ENCODE results near the gene RNH1. TPM values are rescaled to one million over a fixed set of nuclear protein-coding genes. Genes with fewer than 3 reads are reported as not detected.

RNH1 gene
- 31.3 TPM for polyA plus RNA-seq (2013, experiment 1 of 2)
- polyA plus RNA-seq (2013, experiment 2 of 2), result 31.7 TPM

GRCh38 chr11:506995-507726 is at the start of gene RNH1:
Gene RNH1 (minus strand): TSS chr11:507242. CDS start chr11:502162, 5,080 bp downstream.
- H3K56ac ChIP-seq (ENCODE audit: low read length), result peak within 1 kb of the TSS; percentile 100
- H3K4ac ChIP-seq (ENCODE audit: low read depth, low read length), result peak within 1 kb of the TSS; percentile 77
- no peaks in the 10 kb centered on the region for H3K27me3 ChIP-seq (ENCODE audit: insufficient read depth, low read length, poor library complexity)
- peak within 1 kb of the TSS; percentile 92 for H2BK5ac ChIP-seq (ENCODE audit: low read length)
- H2AK5ac ChIP-seq (ENCODE audit: low read length), result no peak within 1 kb of the TSS
- H3K36me3 ChIP-seq (ENCODE audit: control insufficient read depth, insufficient read depth, low read length), result no peaks in the 10 kb centered on the region
- H3K79me2 ChIP-seq (ENCODE audit: control insufficient read depth, insufficient read depth, low read length), result peaks cover 13% of the 10 kb centered on the region
- H3K27ac ChIP-seq (ENCODE audit: low read depth, low read length), result peak within 1 kb of the TSS; percentile 97
- H4K8ac ChIP-seq (ENCODE audit: low read depth, low read length), result peak within 1 kb of the TSS; percentile 98
- no peak within 1 kb of the TSS for H2BK15ac ChIP-seq (replicated peaks; ENCODE audit: low read depth)
- no peak within 1 kb of the TSS for H2BK120ac ChIP-seq (ENCODE audit: low read depth, low read length)
- H3K9ac ChIP-seq (ENCODE audit: low read length), result peak within 1 kb of the TSS; percentile 99
- no peak within 1 kb of the TSS for H4K5ac ChIP-seq (ENCODE audit: low read length)
- WGBS (ENCODE audit: extremely low coverage, insufficient coverage, low lambda C conversion rate), result no CpG with 5 or more reads among the region's 93 CpGs
- H3K4me1 ChIP-seq (ENCODE audit: control insufficient read depth, low read depth, low read length), result no peaks in the 10 kb centered on the region
- peak within 1 kb of the TSS; percentile 93 for H3K4me2 ChIP-seq (ENCODE audit: low read length)
- H3K23ac ChIP-seq (ENCODE audit: low read length), result peak within 1 kb of the TSS; percentile 97
- peak within 1 kb of the TSS; percentile 93 for H3K4me3 ChIP-seq (ENCODE audit: low read length)
- H3K18ac ChIP-seq (ENCODE audit: low read length), result peak within 1 kb of the TSS; percentile 93
- DNase-seq, result peak; percentile 94
- peaks cover 6% of the 10 kb centered on the region for H3K79me1 ChIP-seq (ENCODE audit: low read length)

GRCh38 chr11:555780-556661 is 49.0 kb upstream of the RNH1 start:
- Histone ChIP-seq H3K4ac (ENCODE audit: low read depth, low read length) (no peak overlapping the region), H3K27me3 (ENCODE audit: insufficient read depth, low read length, poor library complexity) (peaks cover 10% of the 10 kb centered on the region), H2AK5ac (ENCODE audit: low read length) (no peak overlapping the region), H3K27ac (ENCODE audit: low read depth, low read length) (no peak overlapping the region), H2BK5ac (ENCODE audit: low read length) (no peak overlapping the region), H3K18ac (ENCODE audit: low read length) (peak overlapping the region; percentile 6), H2BK120ac (ENCODE audit: low read depth, low read length) (no peak overlapping the region), H3K23ac (ENCODE audit: low read length) (no peak overlapping the region), H4K8ac (ENCODE audit: low read depth, low read length) (no peak overlapping the region), H2BK15ac (replicated peaks; ENCODE audit: low read depth) (no peak overlapping the region), H3K56ac (ENCODE audit: low read length) (peak overlapping the region; percentile 79), H3K79me2 (ENCODE audit: control insufficient read depth, insufficient read depth, low read length) (no peaks in the 10 kb centered on the region), H3K4me2 (ENCODE audit: low read length) (peak overlapping the region; percentile 29), H3K79me1 (ENCODE audit: low read length) (no peaks in the 10 kb centered on the region), H3K36me3 (ENCODE audit: control insufficient read depth, insufficient read depth, low read length) (no peaks in the 10 kb centered on the region), H4K5ac (ENCODE audit: low read length) (no peak overlapping the region), H3K4me1 (ENCODE audit: control insufficient read depth, low read depth, low read length) (no peaks in the 10 kb centered on the region), H3K4me3 (ENCODE audit: low read length) (no peak overlapping the region), H3K9ac (ENCODE audit: low read length) (peak overlapping the region; percentile 0)
- WGBS (ENCODE audit: extremely low coverage, insufficient coverage, low lambda C conversion rate), result no CpG with 5 or more reads among the region's 104 CpGs
- DNase-seq, result peak; percentile 49

- Histone ChIP-seq H3K27me3 (ENCODE audit: insufficient read depth, low read length, poor library complexity) (peaks cover 10% of the 10 kb centered on the region), H3K4me2 (ENCODE audit: low read length) (peak overlapping the region; percentile 70)
These were observed 48.3 kb upstream of the RNH1 start for GRCh38 chr11:555227-555779.

GRCh38 chr11:554428-555226 is 47.6 kb upstream of the RNH1 start:
- Histone ChIP-seq H3K27me3 (ENCODE audit: insufficient read depth, low read length, poor library complexity) (peaks cover 10% of the 10 kb centered on the region), H2BK5ac (ENCODE audit: low read length) (no peak overlapping the region), H3K79me1 (ENCODE audit: low read length) (no peaks in the 10 kb centered on the region), H4K8ac (ENCODE audit: low read depth, low read length) (no peak overlapping the region), H2AK5ac (ENCODE audit: low read length) (no peak overlapping the region), H4K5ac (ENCODE audit: low read length) (no peak overlapping the region), H2BK15ac (replicated peaks; ENCODE audit: low read depth) (no peak overlapping the region), H3K4me2 (ENCODE audit: low read length) (peak overlapping the region; percentile 20), H3K4ac (ENCODE audit: low read depth, low read length) (no peak overlapping the region), H3K79me2 (ENCODE audit: control insufficient read depth, insufficient read depth, low read length) (no peaks in the 10 kb centered on the region), H3K36me3 (ENCODE audit: control insufficient read depth, insufficient read depth, low read length) (no peaks in the 10 kb centered on the region), H3K56ac (ENCODE audit: low read length) (no peak overlapping the region), H3K23ac (ENCODE audit: low read length) (no peak overlapping the region), H3K4me1 (ENCODE audit: control insufficient read depth, low read depth, low read length) (no peaks in the 10 kb centered on the region), H3K18ac (ENCODE audit: low read length) (no peak overlapping the region), H3K9ac (ENCODE audit: low read length) (no peak overlapping the region), H3K4me3 (ENCODE audit: low read length) (no peak overlapping the region), H2BK120ac (ENCODE audit: low read depth, low read length) (no peak overlapping the region), H3K27ac (ENCODE audit: low read depth, low read length) (no peak overlapping the region)
- peak; percentile 89 for DNase-seq
- no CpG with 5 or more reads among the region's 60 CpGs for WGBS (ENCODE audit: extremely low coverage, insufficient coverage, low lambda C conversion rate)

More at GRCh38 chr11:555227-555779, 48.3 kb upstream of the RNH1 start:
- no peak overlapping the region for H3K23ac ChIP-seq (ENCODE audit: low read length)
- peak overlapping the region; percentile 79 for H3K56ac ChIP-seq (ENCODE audit: low read length)
- no peaks in the 10 kb centered on the region for H3K4me1 ChIP-seq (ENCODE audit: control insufficient read depth, low read depth, low read length)
- H3K4ac ChIP-seq (ENCODE audit: low read depth, low read length), result no peak overlapping the region
- no peak overlapping the region for H2BK5ac ChIP-seq (ENCODE audit: low read length)
- H3K18ac ChIP-seq (ENCODE audit: low read length), result peak overlapping the region; percentile 6
- no peak for DNase-seq
- WGBS (ENCODE audit: extremely low coverage, insufficient coverage, low lambda C conversion rate), result no CpG with 5 or more reads among the region's 57 CpGs
- H3K36me3 ChIP-seq (ENCODE audit: control insufficient read depth, insufficient read depth, low read length), result no peaks in the 10 kb centered on the region
- no peak overlapping the region for H4K5ac ChIP-seq (ENCODE audit: low read length)
- H3K79me1 ChIP-seq (ENCODE audit: low read length), result no peaks in the 10 kb centered on the region
- no peak overlapping the region for H3K27ac ChIP-seq (ENCODE audit: low read depth, low read length)
- no peak overlapping the region for H2BK15ac ChIP-seq (replicated peaks; ENCODE audit: low read depth)
- no peak overlapping the region for H2BK120ac ChIP-seq (ENCODE audit: low read depth, low read length)
- H3K9ac ChIP-seq (ENCODE audit: low read length), result peak overlapping the region; percentile 63
- no peaks in the 10 kb centered on the region for H3K79me2 ChIP-seq (ENCODE audit: control insufficient read depth, insufficient read depth, low read length)
- no peak overlapping the region for H4K8ac ChIP-seq (ENCODE audit: low read depth, low read length)
- H3K4me3 ChIP-seq (ENCODE audit: low read length), result peak overlapping the region; percentile 24
- no peak overlapping the region for H2AK5ac ChIP-seq (ENCODE audit: low read length)

- H3K18ac ChIP-seq (ENCODE audit: low read length), result no peak overlapping the region
- no peak overlapping the region for H3K9ac ChIP-seq (ENCODE audit: low read length)
- H3K27ac ChIP-seq (ENCODE audit: low read depth, low read length), result no peak overlapping the region
- H4K5ac ChIP-seq (ENCODE audit: low read length), result no peak overlapping the region
- no peak overlapping the region for H2BK5ac ChIP-seq (ENCODE audit: low read length)
- H3K4ac ChIP-seq (ENCODE audit: low read depth, low read length), result no peak overlapping the region
- no peak overlapping the region for H4K8ac ChIP-seq (ENCODE audit: low read depth, low read length)
- H3K56ac ChIP-seq (ENCODE audit: low read length), result no peak overlapping the region
- no peak overlapping the region for H3K4me2 ChIP-seq (ENCODE audit: low read length)
- no peaks in the 10 kb centered on the region for H3K36me3 ChIP-seq (ENCODE audit: control insufficient read depth, insufficient read depth, low read length)
- H2AK5ac ChIP-seq (ENCODE audit: low read length), result no peak overlapping the region
- H3K4me3 ChIP-seq (ENCODE audit: low read length), result no peak overlapping the region
- peaks cover 10% of the 10 kb centered on the region for H3K27me3 ChIP-seq (ENCODE audit: insufficient read depth, low read length, poor library complexity)
- no peak overlapping the region for H2BK120ac ChIP-seq (ENCODE audit: low read depth, low read length)
- no peaks in the 10 kb centered on the region for H3K4me1 ChIP-seq (ENCODE audit: control insufficient read depth, low read depth, low read length)
- no peak overlapping the region for H2BK15ac ChIP-seq (replicated peaks; ENCODE audit: low read depth)
- no CpG with 5 or more reads among the region's 11 CpGs for WGBS (ENCODE audit: extremely low coverage, insufficient coverage, low lambda C conversion rate)
- H3K79me1 ChIP-seq (ENCODE audit: low read length), result no peaks in the 10 kb centered on the region
- H3K79me2 ChIP-seq (ENCODE audit: control insufficient read depth, insufficient read depth, low read length), result no peaks in the 10 kb centered on the region
- no peak for DNase-seq
- no peak overlapping the region for H3K23ac ChIP-seq (ENCODE audit: low read length)
These were observed 46.9 kb upstream of the RNH1 start for GRCh38 chr11:553988-554340.
